ENCODE results near the gene CCR9. TPM values are rescaled to one million over a fixed set of nuclear protein-coding genes. Genes with fewer than 3 reads are reported as not detected.

Gene CCR9
- total and polyA plus RNA-seq, 5 donors from 2014 or later: 5.6 to 16.7 (median 11.3) TPM; not detected in 1

- Histone ChIP-seq H3K4me3 (ENCODE audit: low read depth, low read length) (no peak overlapping the region), H3K36me3 (ENCODE audit: control insufficient read depth, insufficient read depth, low read length) (peaks cover 92% of the 10 kb centered on the region), H3K27ac (ENCODE audit: insufficient read depth, low read length, poor library complexity, severe bottlenecking) (no peak overlapping the region), H3K9me3 (ENCODE audit: control insufficient read depth in 2 of 2, low read length in 2 of 2) (no peaks in the 10 kb centered on the region), H3K27me3 (ENCODE audit: control insufficient read depth, insufficient read depth, low read length) (no peaks in the 10 kb centered on the region), H3K4me1 (ENCODE audit: control insufficient read depth, insufficient read depth, low read length, poor library complexity, severe bottlenecking) (peaks cover 40% of the 10 kb centered on the region)
- DNase-seq: no peak
- peaks cover 80% of the 10 kb centered on the region for H3K36me3 Mint-ChIP-seq
- no peaks in the 10 kb centered on the region for H3K9me3 Mint-ChIP-seq
- H3K27me3 Mint-ChIP-seq: no peaks in the 10 kb centered on the region
- H3K4me1 Mint-ChIP-seq: peaks cover 6 to 62% (median 35%) of the 10 kb centered on the region in 4 donors
- peak overlapping the region in 2 of 3 donors; percentile 38 to 89 for H3K27ac Mint-ChIP-seq
- H3K4me3 Mint-ChIP-seq: peak overlapping the region in 1 of 4 donors; percentile 83
- ATAC-seq (ENCODE audit: low read depth in 2 of 2): no peak
Measured at GRCh38 chr3:45951946-45952345, 65.6 kb downstream of the CCR9 start.

- ATAC-seq (ENCODE audit: low read depth in 2 of 2): no peak
- Mint-ChIP-seq H3K27me3 (no peaks in the 10 kb centered on the region), H3K9me3 (no peaks in the 10 kb centered on the region), H3K4me1 (peaks cover 5 to 60% (median 34%) of the 10 kb centered on the region in 4 donors), H3K27ac (peak overlapping the region in 2 of 3 donors; percentile 51 to 89), H3K36me3 (peaks cover 80% of the 10 kb centered on the region), H3K4me3 (peak overlapping the region in 1 of 4 donors; percentile 83)
- Histone ChIP-seq H3K4me1 (ENCODE audit: control insufficient read depth, insufficient read depth, low read length, poor library complexity, severe bottlenecking) (peaks cover 40% of the 10 kb centered on the region), H3K4me3 (ENCODE audit: low read depth, low read length) (no peak overlapping the region), H3K9me3 (ENCODE audit: control insufficient read depth in 2 of 2, low read length in 2 of 2) (no peaks in the 10 kb centered on the region), H3K27ac (ENCODE audit: insufficient read depth, low read length, poor library complexity, severe bottlenecking) (no peak overlapping the region), H3K36me3 (ENCODE audit: control insufficient read depth, insufficient read depth, low read length) (peaks cover 92% of the 10 kb centered on the region), H3K27me3 (ENCODE audit: control insufficient read depth, insufficient read depth, low read length) (no peaks in the 10 kb centered on the region)
- no peak for DNase-seq
Measured at GRCh38 chr3:45952456-45952855, 66.1 kb downstream of the CCR9 start.

Other genes with a start within 250 kb of the CCR9 start
- 70.0 TPM for gene SACM1L, start 197.1 kb upstream of the CCR9 start, total RNA-seq
- 10 to 100 TPM; 13.4 to 23.3 (median 18.4) TPM for gene SACM1L, start 197.1 kb upstream of the CCR9 start, polyA plus RNA-seq
- gene SLC6A20, start 90.0 kb upstream of the CCR9 start, total RNA-seq: not detected
- under 1 TPM in 1 of 4 donors, not detected in 3; 0.54 TPM for gene SLC6A20, start 90.0 kb upstream of the CCR9 start, polyA plus RNA-seq
- gene LZTFL1, start 44.4 kb upstream of the CCR9 start, total RNA-seq: 7.6 TPM
- gene LZTFL1, start 44.4 kb upstream of the CCR9 start, polyA plus RNA-seq: 10 to 100 TPM in 3 of 4 donors, 1 to 10 TPM in 1; 6.4 to 14.6 (median 11.3) TPM
- gene CXCR6, start 56.9 kb downstream of the CCR9 start, total RNA-seq: 23.7 TPM
- 10 to 100 TPM; 23.7 to 40.3 (median 30.0) TPM for gene CXCR6, start 56.9 kb downstream of the CCR9 start, polyA plus RNA-seq
- gene FYCO1, start 109.3 kb downstream of the CCR9 start, total RNA-seq: 42.5 TPM
- gene FYCO1, start 109.3 kb downstream of the CCR9 start, polyA plus RNA-seq: 1 to 10 TPM; 2.1 to 3.3 (median 2.4) TPM
- gene XCR1, start 140.9 kb downstream of the CCR9 start, total RNA-seq: not detected
- not detected for gene XCR1, start 140.9 kb downstream of the CCR9 start, polyA plus RNA-seq